Activated CD8-positive, alpha-beta memory T cell treated with anti-CD3 and anti-CD28 coated beads for 24 hours (primary cell): ENCODE measurements around the gene TMEM51.

ENCODE experiments used
- DNase-seq: peaks from one replicate; pipeline ENCODE4 v3.0.0-alpha.2; 2020

TMEM51 gene

DNA sequence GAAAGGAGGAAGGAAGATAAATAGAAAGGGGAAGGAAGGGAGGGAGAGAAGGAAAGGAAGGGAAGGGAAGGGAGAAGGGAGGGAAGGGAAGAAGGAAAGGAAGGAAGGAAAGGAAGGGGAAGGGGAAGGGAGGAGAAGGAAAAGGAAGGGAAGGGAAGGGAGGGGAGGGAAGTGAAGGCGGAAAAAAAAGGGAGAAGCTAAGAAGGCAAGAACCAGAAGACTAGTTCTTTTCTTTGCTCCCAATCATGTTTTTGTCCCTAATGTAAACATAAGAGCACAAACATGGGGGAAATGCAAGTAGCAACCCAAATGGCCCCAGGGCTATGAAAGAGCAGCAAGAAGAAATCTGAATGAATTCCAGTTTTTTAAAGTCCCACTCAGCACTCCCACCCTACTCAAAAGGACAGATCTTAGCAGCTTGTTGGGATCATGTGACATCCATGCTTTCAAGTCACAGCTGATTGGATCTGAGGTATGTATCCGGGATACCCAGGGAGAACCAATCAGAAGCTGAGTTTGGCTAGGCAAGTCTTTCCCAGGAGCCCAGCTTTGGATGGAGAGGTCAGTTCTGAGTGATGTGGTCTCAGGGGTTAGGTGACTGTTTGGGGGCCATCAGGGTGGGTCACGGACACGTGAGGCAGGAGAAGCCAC is 69.2 kb downstream of the TMEM51 start:
- no peak for DNase-seq

DNA sequence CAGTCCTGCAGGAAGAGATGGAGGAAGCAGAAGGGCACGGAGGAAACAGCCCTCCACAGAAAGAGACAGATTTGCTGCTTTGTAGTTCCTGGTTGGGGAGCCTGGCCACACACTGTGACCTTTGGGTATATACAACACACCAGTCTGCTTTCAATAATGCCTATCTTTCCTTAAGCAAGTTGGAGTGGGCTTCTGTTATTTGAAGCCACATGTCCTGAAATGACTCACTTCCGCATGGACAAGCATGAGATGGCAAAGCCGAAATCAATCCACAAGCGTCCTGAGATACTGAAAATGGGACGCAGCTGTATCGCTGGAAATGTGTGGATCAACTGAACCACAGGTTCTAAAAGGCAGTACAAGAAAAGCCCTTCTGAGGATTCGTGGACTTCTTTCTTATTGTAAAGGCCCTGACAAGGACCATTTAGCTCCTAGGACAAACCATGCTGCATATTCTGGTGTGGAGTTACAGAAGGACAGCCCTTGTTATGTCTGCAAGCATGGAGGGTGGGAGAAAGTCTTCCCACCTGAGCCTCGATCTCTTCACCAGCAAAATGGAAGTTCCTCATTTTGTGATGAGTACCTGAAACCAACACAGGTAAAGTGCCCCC is 70.8 kb downstream of the TMEM51 start:
- DNase-seq, result no peak

DNA sequence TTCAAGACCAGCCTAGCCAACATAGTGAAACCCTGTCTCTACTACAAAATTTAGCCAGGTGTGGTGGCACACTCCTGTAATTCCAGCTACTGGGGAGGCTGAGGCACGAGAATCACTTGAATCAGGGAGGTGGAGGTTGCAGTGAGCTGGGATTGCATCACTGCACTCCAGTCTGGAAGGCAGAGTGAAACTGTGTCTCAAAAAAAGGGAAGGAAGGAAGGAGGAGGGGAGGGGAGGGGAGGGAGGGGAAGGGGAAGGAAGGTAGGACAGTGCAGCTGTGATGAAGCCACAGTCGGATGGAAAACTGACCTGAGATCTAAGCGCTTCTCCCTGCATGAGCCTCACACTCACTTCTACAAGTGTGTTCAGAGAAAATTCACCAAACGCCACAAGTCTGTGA is 71.4 kb downstream of the TMEM51 start:
- no peak for DNase-seq

DNA sequence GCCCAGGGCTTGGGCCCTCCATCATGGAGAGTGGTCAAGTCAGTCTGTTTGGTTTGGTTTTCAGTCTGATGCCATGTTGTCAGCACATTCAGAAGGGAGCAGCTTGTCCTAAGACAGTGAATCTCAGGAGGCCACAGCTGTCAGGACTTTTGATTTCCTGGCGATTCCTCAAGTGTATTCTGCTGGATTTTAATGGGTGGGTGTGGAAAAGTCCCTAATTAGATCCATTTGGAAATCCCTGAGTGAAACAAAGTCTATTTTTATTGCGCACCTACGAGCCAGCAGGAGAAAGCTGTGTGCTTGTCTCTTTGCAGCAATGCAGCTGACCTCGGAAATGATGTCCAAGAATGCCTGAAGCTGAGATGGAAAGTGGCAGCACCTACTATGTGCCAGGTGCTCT is 71.9 kb downstream of the TMEM51 start:
- no peak for DNase-seq

DNA sequence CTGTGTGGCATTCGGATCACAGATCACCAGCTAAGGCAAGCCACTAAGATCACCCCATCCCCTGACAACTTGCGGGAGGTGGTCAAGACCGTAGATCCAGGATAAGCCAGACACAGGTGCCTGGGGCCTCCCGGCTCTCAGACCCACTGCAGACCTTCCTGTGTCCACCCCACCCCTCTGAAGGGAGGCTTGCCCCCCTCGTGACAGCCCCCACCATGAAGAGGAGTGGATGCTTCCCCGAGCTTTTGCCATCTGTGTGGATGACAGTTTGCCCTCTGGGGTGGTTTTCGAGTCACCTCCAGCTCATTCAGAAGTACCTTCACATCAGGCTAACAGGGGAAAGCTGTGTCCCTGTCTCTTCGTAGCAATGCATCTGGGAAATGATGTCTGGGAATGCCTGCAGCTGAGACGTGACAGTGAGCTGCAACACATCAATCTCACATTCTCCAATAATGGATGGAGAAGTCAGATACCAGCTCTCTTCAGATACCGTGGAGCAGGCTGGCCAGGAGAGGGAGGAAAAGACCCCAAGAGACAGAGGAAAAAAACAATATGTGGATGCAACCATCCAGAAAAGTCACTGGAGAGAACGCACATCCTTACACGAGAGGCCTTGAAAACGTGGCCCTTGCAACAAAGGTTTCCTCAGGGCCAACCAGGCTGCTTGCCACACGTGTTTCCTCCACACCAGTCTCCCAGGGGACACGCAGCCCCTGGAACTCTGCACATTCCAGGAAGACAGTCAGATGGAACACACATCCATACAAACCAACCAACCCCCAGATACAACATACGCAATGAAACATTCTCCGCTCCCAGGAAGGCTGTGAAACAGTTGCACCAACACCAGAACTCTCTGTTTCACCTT is 73.1 kb downstream of the TMEM51 start:
- no peak for DNase-seq

DNA sequence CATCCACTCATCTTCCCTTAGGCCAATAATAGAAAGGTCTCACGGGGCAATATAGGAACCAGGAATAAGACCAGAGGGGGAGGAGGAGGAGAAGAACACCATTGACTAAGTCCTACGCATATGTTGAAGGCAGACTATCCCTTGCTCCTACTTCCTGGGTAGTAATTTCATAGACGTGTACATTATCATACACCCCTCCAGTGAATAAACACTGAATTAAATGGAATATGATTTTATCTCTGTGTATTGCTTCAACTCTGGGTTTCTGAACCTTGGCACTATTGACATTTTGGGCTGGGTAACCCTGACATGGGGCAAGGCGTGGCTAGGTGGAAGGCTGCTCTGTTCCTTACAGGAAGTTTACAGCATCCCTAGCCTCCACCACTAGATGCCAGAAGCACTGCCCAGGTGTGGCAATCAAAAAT is 76.2 kb downstream of the TMEM51 start:
- DNase-seq, result no peak

DNA sequence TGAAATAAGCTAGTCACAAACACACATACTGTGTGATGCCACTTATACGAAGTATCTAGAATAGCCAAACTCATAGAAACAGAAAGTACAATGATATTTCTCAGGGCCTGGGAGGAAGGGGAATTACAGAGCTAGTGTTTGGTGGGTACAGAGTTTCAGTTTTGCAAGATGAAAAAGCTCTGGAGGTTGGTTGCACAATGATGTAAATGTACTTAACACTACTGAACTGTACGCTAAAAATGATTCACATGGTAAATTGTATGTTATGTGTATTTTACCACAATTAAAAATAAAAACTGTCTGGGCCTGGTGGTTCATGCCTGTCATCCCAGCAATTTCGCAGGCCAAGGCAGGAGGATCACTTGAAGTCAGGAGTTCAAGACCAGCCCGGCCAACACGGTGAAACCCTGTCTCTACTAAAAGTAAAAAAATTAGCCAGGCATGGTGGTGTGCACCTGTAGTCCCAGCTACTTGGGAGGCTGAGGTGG is 78.2 kb downstream of the TMEM51 start:
- peak; percentile 57 for DNase-seq

DNA sequence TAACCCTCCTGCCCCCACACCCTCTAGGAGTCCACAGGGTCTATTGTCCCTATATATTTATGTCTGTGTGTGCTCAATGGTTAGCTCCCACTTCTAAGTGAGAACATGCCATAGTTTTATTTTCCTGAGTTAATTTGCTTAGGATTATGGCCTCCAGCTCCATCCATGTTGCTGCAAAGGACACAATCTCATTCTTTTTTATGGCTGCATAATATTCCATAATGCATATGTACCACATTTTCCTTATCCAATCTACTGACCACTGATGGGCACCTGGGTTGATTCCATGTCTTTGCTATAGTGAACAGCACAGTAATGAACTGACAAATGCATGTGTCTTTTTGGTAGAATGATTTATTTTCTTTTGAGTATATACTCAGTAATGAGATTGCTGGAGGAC is 80.1 kb downstream of the TMEM51 start:
- no peak for DNase-seq

DNA sequence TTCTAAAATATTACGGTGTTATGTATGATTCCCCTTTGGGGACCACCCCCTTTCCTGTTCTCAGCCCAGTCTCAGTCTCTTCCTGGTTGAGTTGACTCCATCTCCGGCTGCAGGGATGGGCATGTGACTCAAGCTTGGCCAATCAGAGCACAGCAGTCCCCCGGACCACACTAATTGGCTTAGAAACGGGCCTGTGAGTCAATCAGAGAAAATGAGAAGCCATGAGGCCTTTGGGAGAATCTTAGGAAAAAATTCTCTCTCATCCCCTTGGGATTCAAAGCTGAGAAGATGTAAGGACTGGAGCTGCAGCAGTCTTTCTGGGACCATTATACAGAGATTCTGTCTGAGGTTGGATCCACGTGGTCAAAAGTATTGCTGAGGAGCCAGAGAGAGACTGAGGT is 82.8 kb downstream of the TMEM51 start:
- DNase-seq, result no peak

DNA sequence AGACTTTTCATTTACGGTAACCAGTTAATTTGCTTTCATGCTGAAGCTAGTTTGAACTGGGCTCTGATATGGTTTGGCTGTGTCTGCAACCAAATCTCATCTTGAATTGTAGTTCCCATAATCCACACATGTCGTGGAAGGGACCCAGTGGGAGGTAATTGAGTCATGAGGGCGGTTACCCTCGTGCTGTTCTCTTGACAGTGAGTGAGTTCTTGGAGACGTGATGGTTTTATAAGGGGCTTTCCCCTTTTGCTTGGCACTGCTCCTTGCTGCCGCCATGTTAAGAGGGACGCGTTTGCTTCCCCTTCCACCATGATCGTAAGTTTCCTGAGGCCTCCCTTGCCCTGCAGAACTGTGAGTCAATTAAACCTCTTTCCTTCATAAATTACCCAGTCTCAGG is 83.2 kb downstream of the TMEM51 start:
- DNase-seq, result no peak

DNA sequence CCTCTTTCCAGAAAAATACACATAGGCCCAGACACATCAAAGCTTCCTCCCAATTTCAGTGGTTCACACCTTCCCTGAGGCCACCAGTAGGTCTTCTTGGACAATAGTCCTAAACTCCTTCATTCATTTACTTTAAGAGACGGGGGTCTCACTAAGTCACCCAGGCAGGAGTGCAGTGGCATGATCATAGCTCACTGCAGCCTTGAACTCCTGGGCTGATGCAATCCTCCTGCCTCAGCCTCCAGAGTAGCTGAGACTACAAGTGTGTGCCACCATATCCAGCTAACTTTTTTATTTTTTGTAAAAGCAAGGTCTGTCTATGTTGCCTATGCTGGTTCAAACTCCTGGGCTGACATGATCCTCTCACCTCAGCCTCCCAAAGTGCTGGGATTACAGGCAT is 85.2 kb downstream of the TMEM51 start:
- DNase-seq, result no peak

DNA sequence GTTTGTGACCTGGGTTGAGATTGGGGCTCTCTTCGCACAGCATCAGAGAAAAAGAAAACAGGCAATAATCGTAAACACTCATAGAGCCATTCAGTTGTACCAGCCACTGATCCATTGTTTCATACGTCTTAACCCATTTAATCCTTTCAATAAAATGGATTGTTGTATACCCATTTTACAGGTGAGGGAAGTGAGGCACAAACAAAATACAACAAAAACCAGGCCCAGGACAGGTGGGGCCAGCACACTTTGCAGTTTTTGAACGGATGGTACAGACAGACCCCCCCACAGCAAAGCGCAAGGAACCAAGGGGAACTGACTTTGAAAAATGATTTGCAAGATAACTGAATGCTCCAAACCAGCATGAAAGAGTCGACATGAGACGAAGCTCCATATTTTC is 89.2 kb downstream of the TMEM51 start:
- peak; percentile 24 for DNase-seq

DNA sequence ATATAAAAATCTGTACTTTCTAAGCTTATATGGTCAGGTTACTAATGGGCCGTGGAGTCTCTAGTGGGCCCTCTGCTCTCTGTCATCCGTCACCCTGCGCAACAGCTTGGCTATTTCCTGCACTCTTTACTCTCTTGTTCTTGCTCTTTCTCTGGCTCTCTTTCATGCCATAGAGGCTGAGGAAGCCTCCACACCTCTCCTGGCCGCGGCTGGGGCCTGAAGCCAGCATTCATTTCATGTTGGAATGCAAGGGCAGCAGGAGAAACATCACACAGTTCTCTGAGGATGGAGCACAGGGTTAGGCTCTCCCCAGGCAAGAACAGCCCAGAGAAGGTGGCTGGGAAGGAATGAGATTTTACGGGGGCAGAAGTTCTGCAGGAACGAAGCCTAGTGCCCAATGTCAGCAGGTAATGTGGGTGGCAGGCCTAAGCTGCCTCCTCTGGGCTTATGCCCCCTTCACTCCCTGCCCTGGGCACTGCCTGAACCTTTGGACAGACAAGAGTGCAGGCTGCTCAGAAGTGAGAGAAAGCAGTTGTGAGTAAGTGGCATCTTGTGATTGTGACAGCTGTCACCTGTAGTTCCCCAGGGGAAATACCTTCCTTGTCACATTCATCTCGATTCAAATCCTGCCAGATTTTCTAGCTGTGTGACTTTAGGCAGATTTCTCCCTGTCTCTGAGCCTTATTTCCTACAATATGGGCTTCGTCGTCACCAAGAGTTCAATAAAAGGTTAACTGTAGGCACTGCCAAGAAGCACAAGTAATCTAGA is 89.9 kb downstream of the TMEM51 start:
- DNase-seq, result peak; percentile 42

DNA sequence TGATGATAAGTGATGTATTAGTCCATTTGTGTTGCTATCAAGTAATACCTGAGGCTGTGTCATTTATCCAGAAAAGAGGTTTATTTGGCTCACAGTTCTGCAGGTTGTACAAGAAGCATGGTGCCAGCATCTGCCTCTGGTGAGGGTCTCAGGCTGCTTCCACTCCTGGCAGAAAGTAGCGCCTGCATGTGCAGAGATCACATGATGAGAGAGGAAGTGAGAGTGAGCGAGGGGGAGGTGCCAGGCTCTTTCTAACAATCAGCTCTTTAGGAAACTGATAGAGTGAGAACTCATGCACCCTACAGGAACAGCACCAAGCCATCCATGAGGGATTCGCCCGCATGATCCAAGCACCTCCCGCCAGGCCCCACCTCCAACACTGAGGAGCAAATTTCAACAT is 91.3 kb downstream of the TMEM51 start:
- DNase-seq, result peak; percentile 38

DNA sequence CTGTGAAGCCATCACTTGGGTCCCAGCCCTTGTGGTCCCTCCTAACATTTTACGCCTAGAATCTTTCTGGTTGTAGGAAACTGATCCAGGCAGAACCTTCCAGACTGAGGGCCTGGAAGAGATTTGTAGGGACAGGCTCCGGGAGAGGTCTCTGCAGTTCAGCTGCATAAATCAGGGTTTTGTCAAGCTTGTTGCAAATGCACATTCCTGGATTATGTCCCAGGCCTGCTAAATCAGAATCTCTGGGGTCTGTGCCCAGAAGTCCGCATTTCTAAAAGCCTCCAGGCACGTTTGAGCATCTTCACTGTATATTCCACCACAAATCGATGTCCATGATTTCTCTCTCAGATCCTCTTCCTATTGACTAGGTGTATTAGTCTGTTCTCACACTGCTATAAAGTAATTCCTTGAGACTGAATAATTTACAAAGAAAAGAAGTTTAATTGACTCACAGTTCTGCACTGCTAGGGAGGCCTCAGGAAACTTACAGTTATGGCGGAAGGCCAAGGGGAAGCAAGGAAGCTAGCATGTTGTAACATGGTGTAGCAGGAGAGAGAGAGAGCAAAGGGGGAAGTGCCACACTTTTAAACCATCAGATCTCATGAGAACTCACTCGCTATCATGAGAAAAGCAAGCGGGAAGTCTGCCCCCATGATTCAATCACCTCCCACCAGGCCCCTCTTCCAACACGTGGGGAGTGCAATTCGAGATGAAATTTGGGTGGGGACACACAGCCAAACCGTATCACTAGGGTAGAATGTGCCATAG is 92.2 kb downstream of the TMEM51 start:
- DNase-seq, result no peak

DNA sequence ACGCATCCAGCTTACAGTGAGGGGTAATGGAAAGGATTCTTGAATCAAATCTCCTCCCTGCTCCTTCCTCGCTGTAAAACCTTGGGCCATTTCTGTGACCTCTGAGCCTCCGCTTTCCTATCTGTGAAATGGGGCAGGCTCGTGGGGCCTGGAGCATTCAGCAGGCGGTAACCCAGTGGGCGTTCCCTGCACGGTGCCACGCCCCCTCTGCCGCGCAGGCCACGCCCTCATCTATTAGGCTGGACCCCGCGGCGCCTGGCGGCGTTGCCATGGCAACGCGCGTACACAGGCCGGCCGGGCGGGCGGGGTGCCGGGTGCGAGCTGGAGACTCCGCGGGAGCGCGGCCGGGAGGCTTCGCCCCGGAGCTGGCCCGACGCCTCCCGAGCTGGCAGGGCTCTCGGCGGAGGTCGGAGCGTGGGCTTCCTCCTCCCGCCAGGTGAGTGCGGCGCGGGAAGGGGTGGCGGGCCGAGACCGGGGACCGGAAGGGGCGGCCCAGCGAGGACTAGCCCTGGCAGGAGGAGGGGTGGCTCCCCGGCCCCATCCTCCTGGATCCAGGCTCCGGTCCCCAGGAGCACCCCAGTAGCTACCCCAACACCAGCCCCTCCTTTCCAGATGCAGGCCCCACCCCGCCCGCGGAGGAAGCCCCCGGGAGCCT is 93.5 kb downstream of the TMEM51 start, which contains the start of gene FHAD1:
TSS of gene FHAD1 (plus strand) at position 264 of the 655 bp plus-strand sequence. CDS start 4,562 bp downstream, outside the sequence.
- peak; percentile 79 for DNase-seq

DNA sequence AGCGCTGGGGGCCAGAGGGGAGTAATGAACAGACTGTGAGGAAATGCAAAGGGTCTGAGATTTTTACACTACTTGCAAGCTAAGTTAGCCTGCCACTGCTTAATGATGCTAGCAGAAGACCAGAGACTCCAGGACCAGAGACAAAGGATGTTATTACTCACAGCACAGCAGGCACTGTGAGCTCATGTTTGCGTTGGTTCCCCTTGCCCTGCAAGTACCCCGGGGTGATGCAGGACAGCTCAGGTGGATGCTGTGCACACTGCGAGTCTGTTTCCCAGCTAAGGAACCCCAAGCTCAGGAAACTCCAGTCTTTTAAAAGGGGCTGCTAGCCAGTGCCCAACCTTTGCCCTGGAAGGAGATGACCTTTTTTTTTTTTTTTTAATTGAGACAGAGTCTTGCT is 94.7 kb downstream of the TMEM51 start:
- no peak for DNase-seq

DNA sequence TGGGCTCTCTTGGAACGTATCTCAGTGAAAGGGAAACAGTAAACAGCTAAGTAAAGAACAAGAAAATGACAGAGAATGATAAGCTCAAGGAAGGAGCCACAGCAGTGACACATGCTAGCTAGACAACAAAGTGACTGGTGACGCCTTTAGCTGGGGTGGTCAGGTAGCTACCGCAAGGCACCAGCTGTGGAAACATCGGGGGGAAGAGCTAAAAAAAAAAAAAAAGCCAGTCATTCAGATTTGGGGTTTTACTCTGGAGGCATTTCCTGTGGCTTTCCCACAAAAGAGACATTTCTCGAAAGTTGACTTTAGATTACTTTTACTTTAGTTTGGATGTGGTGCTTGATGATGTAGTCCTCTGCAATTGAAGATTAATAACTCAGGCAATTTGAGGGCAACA is 95.5 kb downstream of the TMEM51 start:
- no peak for DNase-seq

DNA sequence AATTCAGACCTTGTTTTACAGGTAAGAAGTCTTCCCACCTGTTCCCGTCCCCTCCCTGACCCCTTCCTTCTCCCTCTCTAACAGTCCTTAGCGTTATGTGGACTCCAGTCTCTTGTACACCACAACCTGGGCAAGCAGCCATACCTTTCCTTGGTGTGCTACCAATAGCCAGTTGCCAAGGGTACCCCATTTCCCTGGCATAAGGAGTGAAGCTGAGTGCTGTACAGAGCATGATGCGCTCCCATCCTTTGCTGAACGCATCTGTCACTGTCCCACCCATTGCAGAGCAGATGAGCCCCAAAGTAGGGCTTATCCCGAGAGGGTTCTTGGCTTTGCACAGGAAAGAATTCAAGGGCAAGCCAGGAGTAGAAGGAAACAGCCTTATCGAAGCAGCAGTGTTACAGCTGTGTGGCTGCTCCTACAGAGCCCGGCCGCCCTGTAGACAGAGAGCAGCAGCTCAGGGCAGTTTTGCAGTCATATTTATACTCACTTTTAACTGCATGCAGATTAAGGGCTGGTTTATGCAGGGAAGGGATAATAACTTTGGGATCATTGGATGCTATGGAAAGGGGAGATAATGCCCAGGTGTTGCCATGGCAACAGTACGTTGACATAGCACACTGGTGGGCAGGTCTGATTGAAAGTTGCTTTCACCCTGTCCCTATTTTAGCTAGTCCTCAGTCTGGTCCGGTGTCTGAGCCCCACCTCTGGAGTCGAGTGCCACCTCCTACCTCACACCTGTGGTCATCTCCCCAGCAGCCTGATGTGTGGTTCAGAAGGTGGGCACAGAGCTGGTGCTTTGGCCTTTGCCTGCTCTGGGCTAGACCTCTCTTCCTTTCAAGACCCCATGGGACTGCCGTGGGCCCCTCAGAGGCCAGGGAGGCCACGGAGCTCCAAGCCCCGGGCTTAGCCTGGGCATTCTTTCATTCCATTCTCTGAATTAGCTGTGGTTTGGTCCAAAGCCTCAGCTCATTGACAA is 98.6 kb downstream of the TMEM51 start:
- DNase-seq, result no peak

DNA sequence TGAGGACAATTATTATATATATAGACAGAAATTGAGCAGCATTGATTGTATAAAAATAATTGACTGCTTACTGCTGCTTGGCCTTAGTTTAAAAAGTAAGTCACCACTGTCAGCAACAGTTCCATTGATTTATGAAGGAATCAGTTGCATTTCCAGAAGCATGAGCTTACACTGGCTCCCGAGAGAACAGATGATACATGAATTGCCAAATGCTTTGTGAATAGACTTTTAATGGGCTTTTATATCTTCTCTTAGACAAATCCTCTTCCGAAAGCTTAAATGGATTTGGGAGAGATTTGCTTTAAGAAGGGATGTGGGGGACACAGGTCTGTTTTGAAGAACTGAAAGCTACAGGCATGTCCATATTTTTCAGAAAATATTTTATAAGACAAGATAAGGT is 101.0 kb downstream of the TMEM51 start:
- DNase-seq, result no peak
